PC-3 (cell line): ENCODE data around the gene SDHAF1. TPM values are rescaled to one million over a fixed set of nuclear protein-coding genes. Genes with fewer than 3 reads are reported as not detected.

Experiments used
- ATAC-seq: fragments of 200-7000 bp; cut with Tn5 transposase; 2 replicates; pipeline ENCODE4 v1.9.1; 2020; ENCODE audit warnings: mild to moderate bottlenecking, moderate library complexity
- BruUV-seq: library from RNA; stranded (reverse); fragments of 400-500 nt; replicated peaks from 2 replicates; lab custom pipeline; 2021; lab: Mats Ljungman, UMichigan
- CTCF ChIA-PET: fragments of 300-600 bp; sonication (Branson Sonifier 250); formaldehyde crosslinking; loops from one replicate; lab custom pipeline; 2022; ENCODE audit warnings: antibody characterized with exemption; lab: Charles Lee
- POLR2A ChIA-PET: fragments of 300-600 bp; sonication (Branson Sonifier 250); formaldehyde crosslinking; loops from one replicate; lab custom pipeline; 2022; ENCODE audit warnings: antibody characterized with exemption; ENCODE audit not compliant: unreplicated experiment; lab: Charles Lee
- DNase-seq: peaks from one replicate; pipeline ENCODE4 v3.0.0-alpha.2; 2015
- H2AFZ ChIP-seq: fragments of 300-600 bp; sonication (generic); 2 replicates; pipeline ENCODE4 v1.6.0; 2016; ENCODE audit warnings: antibody characterized with exemption, low read length
- H3F3A ChIP-seq: fragments of 300-600 bp; sonication (generic); one replicate; pipeline ENCODE4 v1.6.0; 2017; ENCODE audit warnings: antibody characterized with exemption, low read length, control low read depth, mild to moderate bottlenecking; ENCODE audit not compliant: unreplicated experiment
- H3K27ac ChIP-seq: fragments of 300-600 bp; sonication (generic); 2 replicates; pipeline ENCODE4 v1.5.1; 2016; ENCODE audit warnings: mild to moderate bottlenecking, low read length
- H3K27me3 ChIP-seq: fragments of 300-600 bp; sonication (generic); 2 replicates; pipeline ENCODE4 v1.6.1; 2016; ENCODE audit warnings: low read length, mixed read lengths
- H3K36me3 ChIP-seq: fragments of 300-600 bp; sonication (generic); 2 replicates; pipeline ENCODE4 v1.6.1; 2016; ENCODE audit warnings: low read depth, mixed run types, low read length, mixed read lengths
- H3K4me1 ChIP-seq: fragments of 300-600 bp; sonication (generic); 2 replicates; pipeline ENCODE4 v1.5.1; 2016; ENCODE audit warnings: low read length; ENCODE audit not compliant: insufficient read depth
- H3K4me2 ChIP-seq: fragments of 300-600 bp; sonication (generic); 2 replicates; pipeline ENCODE4 v1.6.0; 2016; ENCODE audit warnings: low read length
- H3K4me3 ChIP-seq: fragments of 300-600 bp; sonication (generic); 2 replicates; pipeline ENCODE4 v1.5.1; 2016; ENCODE audit warnings: mild to moderate bottlenecking, low read length, mixed read lengths
- H3K79me2 ChIP-seq: fragments of 300-600 bp; sonication (generic); 2 replicates; pipeline ENCODE4 v1.6.1; 2017; ENCODE audit warnings: low read length, mixed read lengths
- H3K9ac ChIP-seq: fragments of 300-600 bp; sonication (generic); 2 replicates; pipeline ENCODE4 v1.6.0; 2016; ENCODE audit warnings: mild to moderate bottlenecking, low read length
- H3K9me2 ChIP-seq: fragments of 300-600 bp; sonication (generic); replicated peaks from 2 replicates; pipeline ENCODE4 v1.6.1; 2016; ENCODE audit warnings: mixed run types, low read length, mixed read lengths
- H3K9me3 ChIP-seq: fragments of 300-600 bp; sonication (generic); 2 replicates; pipeline ENCODE4 v1.6.1; 2016; ENCODE audit warnings: low read length, mixed read lengths
- H4K20me1 ChIP-seq: fragments of 300-600 bp; sonication (generic); 2 replicates; pipeline ENCODE4 v1.6.1; 2016; ENCODE audit warnings: low read length, mixed read lengths
- CTCF ChIP-seq: fragments of 300-600 bp; sonication (generic); conservative IDR thresholded peaks from 2 replicates; pipeline ENCODE4 v1.5.1; 2017; ENCODE audit warnings: antibody characterized with exemption, low read depth, mild to moderate bottlenecking, low read length
- EZH2 ChIP-seq: fragments of 300-600 bp; sonication (generic); IDR thresholded peaks from one replicate; pipeline ENCODE4 v1.6.1; 2017; ENCODE audit warnings: antibody characterized with exemption, mild to moderate bottlenecking, low read length; ENCODE audit not compliant: unreplicated experiment
- EZH2phosphoT487 ChIP-seq: fragments of 300-600 bp; sonication (generic); IDR thresholded peaks from 2 replicates; pipeline ENCODE4 v1.6.1; 2018; ENCODE audit warnings: mild to moderate bottlenecking, antibody characterized with exemption, low read length, borderline replicate concordance
- intact Hi-C: fragments of 100-400 bp; cut with micrococcal nuclease; formaldehyde crosslinking; loops from 2 replicates; pipeline ENCODE4 v1.9.0; 2023
- total RNA-seq: library from RNA; depleted of rRNA; stranded (reverse); fragments of >200 nt; gene quantifications from 2 replicates; pipeline ENCODE4 v1.2.3, GENCODE V29; 2014

Gene SDHAF1
- total RNA-seq, 1 experiment from 2014 or later = 24.5 TPM

GRCh38 chr19:36009220-36009619 is 14.2 kb downstream of the SDHAF1 start:
- ATAC-seq (peak; percentile 60), DNase-seq (peak; percentile 56)
- Histone ChIP-seq H3K9me2 (no peaks in the 10 kb centered on the region), H3K36me3 (no peaks in the 10 kb centered on the region), H3K27me3 (no peaks in the 10 kb centered on the region), H3K4me2 (peak overlapping the region; percentile 83), H4K20me1 (no peaks in the 10 kb centered on the region), H3K4me3 (peak overlapping the region; percentile 56), H3K79me2 (peaks cover 11% of the 10 kb centered on the region), H2AFZ (peak overlapping the region; percentile 65), H3F3A (no peaks in the 10 kb centered on the region), H3K4me1 (peaks cover 9% of the 10 kb centered on the region), H3K27ac (no peak overlapping the region), H3K9me3 (no peaks in the 10 kb centered on the region), H3K9ac (peak overlapping the region; percentile 40; the same call in 1 of the 2 replicates)
- TF ChIP-seq EZH2phosphoT487 (no peak), EZH2 (no peak), CTCF (no peak)
- ChIA-PET POLR2A (no interaction called here), CTCF (no interaction called here)
- BruUV-seq = no TSS peak
- intact Hi-C loops = no loop called here

DNA sequence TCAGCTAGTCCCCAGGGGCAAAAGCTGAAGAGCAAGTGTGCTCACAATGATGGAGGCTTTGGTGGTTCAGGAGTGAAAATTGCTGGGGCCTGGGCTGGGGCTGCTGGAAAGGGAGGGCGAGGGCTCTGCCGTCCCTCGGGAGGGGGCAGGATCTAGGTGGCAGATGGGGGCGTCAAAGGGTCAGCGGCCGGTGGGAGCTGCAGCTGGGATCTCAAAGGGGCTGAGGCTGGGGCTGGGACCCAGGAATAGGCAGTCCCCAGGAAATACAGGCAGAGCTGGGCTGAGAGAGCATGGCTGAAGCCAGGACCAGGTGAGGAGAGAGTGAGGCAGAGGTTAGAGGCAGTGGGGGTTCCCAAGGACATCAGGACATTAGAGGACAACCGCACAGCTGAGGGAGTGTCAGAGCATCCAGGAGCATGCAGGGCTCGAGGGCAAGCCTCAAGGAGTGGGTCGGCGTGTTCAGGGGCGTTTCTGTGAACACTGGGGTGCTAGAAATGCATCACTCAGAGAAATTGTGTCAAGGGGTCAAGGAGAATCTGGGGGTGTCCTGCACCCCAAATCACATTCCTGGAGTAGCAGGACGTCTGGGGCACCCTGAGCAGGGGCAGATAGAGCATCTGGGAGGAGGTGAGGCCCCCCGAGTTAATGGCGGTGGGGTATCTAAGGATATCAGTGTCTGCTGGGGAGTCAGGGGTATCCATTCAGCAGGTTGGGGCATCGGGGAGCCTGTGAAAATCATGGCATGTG is 14.8 kb downstream of the SDHAF1 start:
- peaks cover 14% of the 10 kb centered on the region for H3K79me2 ChIP-seq
- peak overlapping the region; percentile 65 for H2AFZ ChIP-seq
- intact Hi-C loops = loop anchor here (5.0 kb wide), 1 partner anchor 42 kb away; the partner anchor contains the start of genes THAP8 and WDR62
- no peaks in the 10 kb centered on the region for H3F3A ChIP-seq
- no peaks in the 10 kb centered on the region for H4K20me1 ChIP-seq
- no peak overlapping the region for H3K27ac ChIP-seq
- H3K9me2 ChIP-seq = no peaks in the 10 kb centered on the region
- H3K4me3 ChIP-seq = peak overlapping the region; percentile 56
- H3K9ac ChIP-seq = peak overlapping the region; percentile 40; the same call in 1 of the 2 replicates
- DNase-seq = no peak
- ChIA-PET POLR2A (no interaction called here), CTCF (no interaction called here)
- peak overlapping the region; percentile 83 for H3K4me2 ChIP-seq
- no peaks in the 10 kb centered on the region for H3K27me3 ChIP-seq
- no TSS peak for BruUV-seq
- no peaks in the 10 kb centered on the region for H3K36me3 ChIP-seq
- peaks cover 11% of the 10 kb centered on the region for H3K4me1 ChIP-seq
- no peaks in the 10 kb centered on the region for H3K9me3 ChIP-seq
- TF ChIP-seq EZH2phosphoT487 = no peak
- TF ChIP-seq EZH2 = no peak
- TF ChIP-seq CTCF = no peak
- no peak for ATAC-seq

GRCh38 chr19:36010402-36010801 is 15.4 kb downstream of the SDHAF1 start:
- BruUV-seq = no TSS peak

More at GRCh38 chr19:36010402-36010801, 15.4 kb downstream of the SDHAF1 start:
- no peaks in the 10 kb centered on the region for H3K36me3 ChIP-seq
- H3K4me2 ChIP-seq = no peak overlapping the region
- TF ChIP-seq EZH2phosphoT487 (no peak), CTCF (no peak), EZH2 (no peak)
- no peaks in the 10 kb centered on the region for H3K9me3 ChIP-seq
- no peak overlapping the region for H2AFZ ChIP-seq
- DNase-seq (no peak), ATAC-seq (no peak)
- no peaks in the 10 kb centered on the region for H3K9me2 ChIP-seq
- H3K79me2 ChIP-seq = peaks cover 20% of the 10 kb centered on the region
- no peak overlapping the region for H3K9ac ChIP-seq
- POLR2A ChIA-PET = no interaction called here
- H3K4me1 ChIP-seq = peaks cover 16% of the 10 kb centered on the region
- H3K4me3 ChIP-seq = no peak overlapping the region
- no peaks in the 10 kb centered on the region for H3F3A ChIP-seq
- H3K27me3 ChIP-seq = no peaks in the 10 kb centered on the region
- no peak overlapping the region for H3K27ac ChIP-seq
- CTCF ChIA-PET = no interaction called here
- intact Hi-C loops = loop anchor here (5.0 kb wide), 1 partner anchor 42 kb away; the partner anchor contains the start of genes THAP8 and WDR62
- H4K20me1 ChIP-seq = no peaks in the 10 kb centered on the region
